Astrocyte (in vitro differentiated cells and primary cell): ENCODE data around the gene KLC4.

Source experiments
- CTCF ChIP-seq: IDR thresholded peaks from 2 replicates; pipeline ENCODE4 v1.5.1; 2011; ENCODE audit warnings: low read depth, mild to moderate bottlenecking, inconsistent platforms, low read length, moderate library complexity; ENCODE audit not compliant: insufficient read depth
- EZH2 ChIP-seq: IDR thresholded peaks from 2 replicates; pipeline ENCODE4 v1.6.1; 2012; ENCODE audit warnings: mild to moderate bottlenecking, low read length, inconsistent platforms; ENCODE audit not compliant: insufficient read depth

GRCh38 chr6:43092635-43093034 is 33.2 kb downstream of the KLC4 start:
- TF ChIP-seq CTCF: no peak
- no peak for TF ChIP-seq EZH2
